Muscle layer of colon (tissue), 2 donors: ENCODE data around the gene ARHGEF37.
A peak's percentile ranks its signal among the peaks of the same experiment; 100 is the strongest.
"Not testable (repeated sequence)": the region's sequence is repeated elsewhere in the genome, so short reads cannot be mapped to it uniquely, and the experiment has no call there.

Experiments used
- H3K27ac ChIP-seq: one replicate; pipeline ENCODE4 v1.7.0; 2013; ENCODE audit warnings: low read depth, mild to moderate bottlenecking, low read length, moderate library complexity
- H3K27me3 ChIP-seq, 2 donors: one replicate each; pipeline ENCODE4 v1.7.0; 2013; ENCODE audit warnings: low read length in 2 of 2, mild to moderate bottlenecking in 2 of 2; ENCODE audit not compliant: insufficient read depth in 2 of 2, control insufficient read depth in 1 of 2
- H3K36me3 ChIP-seq: one replicate; pipeline ENCODE4 v1.7.0; 2013; ENCODE audit warnings: mild to moderate bottlenecking, low read length; ENCODE audit not compliant: insufficient read depth
- H3K4me1 ChIP-seq: one replicate; pipeline ENCODE4 v1.7.0; 2013; ENCODE audit warnings: mild to moderate bottlenecking, low read length; ENCODE audit not compliant: insufficient read depth
- H3K4me3 ChIP-seq, 2 donors: one replicate each; pipeline ENCODE4 v1.7.0; 2013; ENCODE audit warnings: low read length in 2 of 2, low read depth in 1 of 2, mild to moderate bottlenecking in 1 of 2, moderate library complexity in 1 of 2
- H3K9ac ChIP-seq: one replicate; pipeline ENCODE4 v1.7.0; 2013; ENCODE audit warnings: low read length
- H3K9me3 ChIP-seq: one replicate; pipeline ENCODE4 v1.7.0; 2013; ENCODE audit warnings: mild to moderate bottlenecking, low read length
- donor health status: abdominal sarcoma.
- donor health status: Adenocarcinoma of cecum.

The ARHGEF37 gene, protein sequence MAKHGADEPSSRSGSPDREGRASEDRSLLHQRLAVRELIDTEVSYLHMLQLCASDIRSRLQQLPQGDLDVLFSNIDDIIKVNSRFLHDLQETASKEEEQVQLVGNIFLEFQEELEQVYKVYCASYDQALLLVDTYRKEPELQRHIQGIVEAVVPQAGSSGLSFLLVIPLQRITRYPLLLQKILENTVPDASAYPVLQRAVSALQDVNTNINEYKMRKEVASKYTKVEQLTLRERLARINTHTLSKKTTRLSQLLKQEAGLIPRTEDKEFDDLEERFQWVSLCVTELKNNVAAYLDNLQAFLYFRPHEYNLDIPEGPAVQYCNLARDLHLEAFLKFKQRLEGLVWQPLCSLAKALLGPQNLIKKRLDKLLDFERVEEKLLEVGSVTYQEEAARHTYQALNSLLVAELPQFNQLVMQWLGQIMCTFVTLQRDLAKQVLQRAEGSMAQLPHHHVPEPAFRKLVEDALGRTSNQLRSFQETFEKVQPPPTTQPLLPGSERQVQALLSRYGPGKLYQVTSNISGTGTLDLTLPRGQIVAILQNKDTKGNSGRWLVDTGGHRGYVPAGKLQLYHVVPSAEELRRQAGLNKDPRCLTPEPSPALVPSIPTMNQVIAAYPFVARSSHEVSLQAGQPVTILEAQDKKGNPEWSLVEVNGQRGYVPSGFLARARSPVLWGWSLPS

DNA sequence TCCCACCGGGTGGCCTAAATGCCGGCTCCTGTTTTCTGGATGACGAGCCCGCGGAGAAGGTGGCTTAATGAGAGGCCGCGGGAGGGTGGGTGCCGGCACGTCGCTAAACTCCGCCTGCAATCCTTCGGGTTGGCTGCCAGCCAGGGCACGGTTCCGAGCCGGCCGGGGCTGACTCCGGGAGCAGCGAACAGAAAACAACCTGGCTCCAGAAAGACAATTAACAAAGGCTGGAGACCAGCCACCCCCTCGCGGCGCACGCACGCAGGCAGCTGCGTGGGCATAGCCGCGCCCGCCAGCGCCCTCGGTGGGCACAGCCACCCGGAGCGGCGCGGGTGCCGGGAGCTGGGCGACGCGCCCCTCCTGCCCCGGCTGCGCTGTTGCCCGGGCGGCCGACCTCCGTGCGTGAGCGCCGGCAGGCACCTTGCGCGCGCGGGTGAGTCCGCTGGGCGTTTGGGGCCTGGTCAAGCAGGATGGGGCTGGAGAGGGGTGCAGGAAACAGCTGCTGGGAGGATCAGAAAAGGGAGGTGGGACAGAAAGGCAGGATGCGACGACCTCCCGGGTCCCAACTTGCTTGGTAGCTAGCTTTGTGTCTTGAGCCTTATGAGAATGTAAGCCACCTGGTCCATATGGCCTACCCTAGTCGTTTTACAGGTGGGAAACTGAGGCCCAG is at the start of gene ARHGEF37:
Gene ARHGEF37, plus strand, starts transcription at position 307 of the 670 bp plus-strand sequence. CDS start 16,272 bp downstream, outside the sequence.
- Histone ChIP-seq H3K4me3 (peak within 1 kb of the TSS; percentile 71 to 80), H3K36me3 (no peaks in the 10 kb centered on the region), H3K9me3 (no peaks in the 10 kb centered on the region), H3K9ac (peak within 1 kb of the TSS; percentile 76), H3K4me1 (peaks cover 31% of the 10 kb centered on the region), H3K27me3 (no peaks in the 10 kb centered on the region), H3K27ac (peak within 1 kb of the TSS; percentile 90)

DNA sequence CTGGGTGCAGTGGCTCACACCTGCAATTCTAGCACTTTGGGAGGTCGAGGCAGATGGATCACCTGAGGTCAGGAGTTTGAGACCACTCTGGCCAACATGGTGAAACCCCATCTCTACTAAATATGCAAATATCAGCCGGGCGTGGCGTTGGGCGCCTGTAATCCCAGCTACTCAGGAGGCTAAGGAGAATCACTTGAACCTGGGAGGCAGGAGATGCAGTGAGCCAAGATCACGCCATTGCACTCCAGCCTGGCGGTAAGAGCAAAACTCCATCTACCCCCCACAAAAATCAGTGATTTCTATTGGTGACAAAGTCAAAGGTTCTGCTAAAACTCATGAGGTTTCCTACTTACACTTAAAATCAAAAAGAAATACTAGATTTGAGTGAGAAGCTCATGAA is 48.9 kb upstream of the ARHGEF37 start:
- no peaks in the 10 kb centered on the region for H3K36me3 ChIP-seq

DNA sequence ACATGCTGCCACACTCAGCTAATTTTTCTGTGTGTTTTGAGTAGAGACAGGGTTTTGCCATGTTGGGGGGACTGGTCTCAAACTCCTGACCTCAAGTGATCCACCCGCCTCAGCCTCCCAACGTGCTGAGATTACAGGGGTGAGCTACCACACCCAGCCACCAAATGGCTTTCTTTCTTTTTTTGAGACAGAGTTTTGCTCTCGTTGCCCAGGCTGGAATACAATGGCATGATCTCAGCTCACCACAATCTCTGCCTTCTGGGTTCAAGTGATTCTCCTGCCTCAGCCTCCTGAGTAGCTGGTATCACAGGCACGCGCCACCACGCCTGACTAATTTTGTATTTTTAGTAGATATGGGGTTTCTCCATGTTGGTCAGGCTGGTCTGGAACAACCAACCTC is 45.5 kb upstream of the ARHGEF37 start:
- not testable (repeated sequence) for H3K36me3 ChIP-seq, H3K27me3 ChIP-seq, H3K4me3 ChIP-seq, H3K9me3 ChIP-seq, H3K9ac ChIP-seq, H3K27ac ChIP-seq
- peaks cover 37% of the 10 kb centered on the region for H3K4me1 ChIP-seq

More for the DNA sequence above, 48.9 kb upstream of the ARHGEF37 start:
- no peak overlapping the region for H3K27ac ChIP-seq
- peaks cover 49% of the 10 kb centered on the region for H3K4me1 ChIP-seq
- H3K9ac ChIP-seq, result no peak overlapping the region
- H3K9me3 ChIP-seq, result no peaks in the 10 kb centered on the region
- H3K4me3 ChIP-seq, result no peak overlapping the region
- H3K27me3 ChIP-seq, result no peaks in the 10 kb centered on the region

DNA sequence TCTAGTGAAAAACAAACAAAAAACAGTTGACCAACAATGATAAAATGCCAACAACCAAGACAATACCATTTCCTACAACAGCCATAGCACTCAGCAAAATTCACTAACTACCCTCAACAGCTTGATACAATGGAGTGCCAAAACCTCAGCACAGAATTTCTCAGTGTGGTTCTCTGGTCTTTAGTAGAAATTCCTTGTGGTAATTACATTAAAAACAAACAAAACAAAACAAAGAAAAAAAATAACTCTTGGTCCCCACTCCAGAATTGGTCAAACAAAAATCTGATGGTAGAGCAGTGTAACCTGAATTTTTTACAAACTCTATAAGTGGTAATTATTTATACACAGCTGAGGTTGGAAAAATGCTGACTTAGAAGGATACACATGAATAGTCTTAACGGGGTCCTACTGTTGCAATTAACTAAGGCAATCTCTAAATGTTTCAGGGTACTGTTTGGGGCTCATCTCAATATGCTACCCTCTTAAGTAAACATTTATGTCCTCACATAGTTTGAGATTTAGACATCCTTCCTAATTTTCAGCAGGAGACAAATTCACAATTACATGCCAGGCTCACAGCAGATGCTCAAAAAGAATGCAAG is 43.8 kb upstream of the ARHGEF37 start:
- Histone ChIP-seq H3K27me3 (no peaks in the 10 kb centered on the region), H3K27ac (no peak overlapping the region), H3K4me1 (peaks cover 37% of the 10 kb centered on the region), H3K36me3 (no peaks in the 10 kb centered on the region), H3K9ac (no peak overlapping the region), H3K4me3 (no peak overlapping the region), H3K9me3 (no peaks in the 10 kb centered on the region)

DNA sequence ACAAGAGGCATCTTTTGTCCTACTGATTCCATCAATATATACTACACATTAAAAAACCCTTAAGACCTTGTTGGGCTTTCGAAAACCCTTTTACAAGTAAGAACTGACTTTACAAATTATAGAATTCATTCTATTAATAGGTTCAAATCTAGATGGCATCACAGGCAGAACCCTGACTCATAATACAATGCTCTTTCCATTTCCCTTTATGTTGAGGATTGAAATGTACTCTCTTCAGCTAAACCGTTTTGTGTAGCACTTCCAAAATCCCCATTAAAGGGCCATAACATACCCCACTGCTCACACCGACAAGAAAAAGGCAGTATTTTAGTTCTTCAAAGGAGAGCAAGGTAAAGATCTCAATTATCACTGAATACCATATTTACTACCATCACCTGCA is 41.2 kb upstream of the ARHGEF37 start:
- H3K9ac ChIP-seq, result no peak overlapping the region
- H3K27ac ChIP-seq, result no peak overlapping the region
- no peaks in the 10 kb centered on the region for H3K9me3 ChIP-seq
- H3K4me1 ChIP-seq, result peaks cover 48% of the 10 kb centered on the region
- peaks cover 12% of the 10 kb centered on the region for H3K36me3 ChIP-seq
- no peaks in the 10 kb centered on the region for H3K27me3 ChIP-seq
- H3K4me3 ChIP-seq, result no peak overlapping the region

DNA sequence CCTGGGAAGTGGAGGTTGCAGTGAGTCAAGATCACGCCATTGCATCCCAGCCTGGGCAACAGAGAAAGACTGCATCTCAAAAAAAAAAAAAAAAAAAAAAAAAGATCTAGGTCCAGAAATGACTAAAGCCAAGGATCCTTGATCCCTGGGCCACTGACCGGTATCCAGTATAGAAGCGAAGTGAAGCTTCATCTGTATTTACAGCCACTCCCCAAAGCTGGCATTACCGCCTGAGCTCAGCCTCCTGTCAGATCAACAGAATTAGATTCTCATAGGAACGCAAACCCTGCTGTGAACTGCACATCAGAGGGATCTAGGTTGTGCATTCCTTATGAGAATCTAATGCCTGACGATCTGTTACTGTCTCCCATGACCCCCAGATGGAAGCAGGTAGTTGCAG is 39.4 kb upstream of the ARHGEF37 start:
- peaks cover 12% of the 10 kb centered on the region for H3K36me3 ChIP-seq

DNA sequence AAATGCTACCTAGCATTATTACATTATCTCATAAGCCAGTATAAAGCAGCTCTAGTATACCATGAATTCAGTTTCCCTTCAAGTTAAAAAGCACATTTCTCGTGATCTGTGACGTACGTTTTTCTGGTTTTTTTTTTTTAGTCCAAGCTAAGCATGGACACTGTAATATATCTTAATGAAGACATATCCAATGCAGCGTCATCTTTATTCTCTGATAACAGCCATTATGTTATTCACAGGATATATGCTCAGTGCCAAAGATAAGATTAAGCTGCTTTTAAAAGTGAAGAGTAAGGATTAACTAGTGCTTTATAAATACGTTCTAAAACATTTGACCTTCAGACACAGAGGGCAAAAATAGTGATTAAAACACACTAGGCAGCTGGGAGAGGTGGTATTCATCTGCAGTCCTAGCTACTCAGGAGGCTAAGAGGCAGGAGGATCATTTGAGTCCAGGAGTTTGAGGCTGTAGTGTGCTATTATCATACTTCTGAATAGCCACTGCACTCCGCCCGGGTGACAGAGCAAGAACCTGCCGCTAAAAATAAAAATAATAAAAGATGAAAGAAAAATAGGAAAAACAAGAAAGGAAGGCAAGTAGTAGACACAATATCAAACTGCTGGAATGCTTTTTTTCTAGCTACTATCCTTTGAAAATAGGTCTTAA is 37.8 kb upstream of the ARHGEF37 start:
- peak overlapping the region; percentile 49 for H3K27ac ChIP-seq

More for the DNA sequence above, 39.4 kb upstream of the ARHGEF37 start:
- Histone ChIP-seq H3K27ac (no peak overlapping the region), H3K9ac (no peak overlapping the region), H3K4me3 (no peak overlapping the region), H3K9me3 (no peaks in the 10 kb centered on the region), H3K4me1 (peaks cover 47% of the 10 kb centered on the region), H3K27me3 (no peaks in the 10 kb centered on the region)

DNA sequence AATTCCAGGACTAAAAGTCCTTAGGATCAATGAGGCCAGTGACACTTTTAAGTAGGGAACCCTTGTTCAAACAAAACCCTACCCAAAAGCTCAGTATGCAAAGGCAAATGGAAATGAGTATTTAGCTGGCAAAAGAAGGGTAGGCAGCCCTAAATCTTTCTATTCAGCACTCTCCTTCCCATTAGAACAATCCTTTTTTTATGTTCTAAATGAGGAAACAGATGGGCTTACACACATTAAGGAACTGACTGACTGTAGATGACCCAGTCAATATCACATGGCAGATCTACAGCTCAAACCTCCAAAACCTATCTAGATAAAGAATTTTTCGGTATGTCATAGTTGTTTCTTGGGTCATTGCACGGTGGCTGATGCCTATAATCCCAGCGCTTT is 37.3 kb upstream of the ARHGEF37 start:
- Histone ChIP-seq H3K27ac (peak overlapping the region; percentile 49), H3K4me3 (no peak overlapping the region), H3K27me3 (no peaks in the 10 kb centered on the region), H3K9me3 (no peaks in the 10 kb centered on the region), H3K9ac (no peak overlapping the region), H3K36me3 (peaks cover 16% of the 10 kb centered on the region), H3K4me1 (peaks cover 59% of the 10 kb centered on the region)

More for the DNA sequence above, 37.8 kb upstream of the ARHGEF37 start:
- Histone ChIP-seq H3K9ac (no peak overlapping the region), H3K27me3 (no peaks in the 10 kb centered on the region), H3K4me3 (no peak overlapping the region), H3K4me1 (peaks cover 56% of the 10 kb centered on the region), H3K9me3 (no peaks in the 10 kb centered on the region), H3K36me3 (peaks cover 16% of the 10 kb centered on the region)

DNA sequence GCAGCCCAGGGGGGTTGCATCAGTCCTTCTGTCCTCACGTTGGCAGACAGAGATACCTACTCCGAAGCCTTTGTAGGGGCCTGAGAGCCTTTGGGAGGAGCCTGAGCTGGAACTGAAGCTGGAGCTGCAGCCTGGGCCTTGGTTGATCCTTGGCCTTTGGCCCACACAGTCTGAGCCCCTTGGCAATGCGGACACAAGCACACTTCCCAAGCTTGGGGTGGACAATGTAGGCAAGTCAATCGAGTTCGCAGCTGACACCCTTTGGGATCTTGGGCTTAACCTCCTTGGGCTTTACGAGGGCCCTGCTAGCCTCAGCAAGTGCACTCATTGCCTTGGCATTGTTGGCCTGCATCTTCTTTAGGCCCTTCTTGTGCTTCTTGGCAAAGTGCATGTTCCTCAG is 36.0 kb upstream of the ARHGEF37 start:
- Histone ChIP-seq H3K27me3 (no peaks in the 10 kb centered on the region), H3K36me3 (peaks cover 25% of the 10 kb centered on the region), H3K4me1 (peaks cover 50% of the 10 kb centered on the region), H3K9ac (no peak overlapping the region), H3K27ac (no peak overlapping the region), H3K4me3 (no peak overlapping the region), H3K9me3 (no peaks in the 10 kb centered on the region)

DNA sequence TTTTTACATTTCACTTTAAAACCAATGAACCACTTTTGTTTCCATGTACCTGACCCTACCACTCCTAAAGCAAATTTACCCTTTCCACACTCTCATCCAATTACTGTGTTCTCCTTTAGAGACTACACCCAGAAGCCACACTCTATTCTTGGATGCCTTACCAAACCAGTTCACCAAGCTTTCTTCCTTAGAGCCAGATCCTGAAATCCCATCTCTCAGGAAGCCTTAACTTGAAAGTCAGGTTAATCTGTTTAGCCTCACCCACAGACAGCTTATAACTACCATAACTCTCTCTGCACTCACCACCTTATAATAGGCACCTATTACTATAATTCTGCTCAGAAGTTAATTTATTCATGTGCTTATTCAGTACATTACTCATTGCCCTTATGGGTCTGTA is 34.3 kb upstream of the ARHGEF37 start:
- Histone ChIP-seq H3K4me1 (peaks cover 50% of the 10 kb centered on the region), H3K27me3 (no peaks in the 10 kb centered on the region), H3K36me3 (peaks cover 25% of the 10 kb centered on the region), H3K27ac (no peak overlapping the region), H3K9ac (peak overlapping the region; percentile 4), H3K9me3 (no peaks in the 10 kb centered on the region), H3K4me3 (no peak overlapping the region)
